ENCODE results near the gene EPB41L3.

GRCh38 chr18:5490753-5491480, 52.9 kb downstream of the EPB41L3 start:
- no peak for TF ChIP-seq CTCF (IDR thresholded peaks at IDR 0.05)
- TF ChIP-seq ATOH8 (CRISPR knock-in tag; IDR thresholded peaks at IDR 0.05; ENCODE audit: low read depth): no peak
- no peak for TF ChIP-seq E2F6 (IDR thresholded peaks at IDR 0.05; ENCODE audit: borderline replicate concordance, low read depth)
- TF ChIP-seq RAD21 (conservative IDR thresholded peaks at IDR 0.05 in 1 of 2, IDR thresholded peaks at IDR 0.05 in 1 of 2): no peak
- TF ChIP-seq JUNB (IDR thresholded peaks at IDR 0.05): no peak
- no peak for TF ChIP-seq POLR2A (IDR thresholded peaks at IDR 0.05; ENCODE audit: low read length)
- TF ChIP-seq SMC3 (IDR thresholded peaks at IDR 0.05): no peak
- TF ChIP-seq EP300 (IDR thresholded peaks at IDR 0.05): no peak
- TF ChIP-seq BHLHE40 (IDR thresholded peaks at IDR 0.05; ENCODE audit: low read depth, low read length): no peak
- TF ChIP-seq ELK1 (IDR thresholded peaks at IDR 0.05; ENCODE audit: low read depth, low read length): no peak
- TF ChIP-seq CHD2 (IDR thresholded peaks at IDR 0.05; ENCODE audit: low read length, partially characterized antibody): no peak

All from A549 (cell line).